HL-60 (cell line): ENCODE measurements around the gene EYA2.

ENCODE experiments used
- DNase-seq, 2 experiments: peaks; one replicate each; pipeline ENCODE4 v3.0.0-alpha.2; 2010 to 2020; ENCODE audit warnings: low read depth in 1 of 2, low spot score in 1 of 2
- H3K27ac ChIP-seq: fragments of 250-450 bp; sonication (Bioruptor Pico); replicated peaks from 2 replicates; pipeline ENCODE4 v1.5.1; 2020; ENCODE audit warnings: mild to moderate bottlenecking, moderate library complexity
- H3K27me3 ChIP-seq: fragments of 250-450 bp; sonication (Bioruptor Pico); 2 replicates; pipeline ENCODE4 v1.5.1; 2021; ENCODE audit warnings: mild to moderate bottlenecking, moderate library complexity; ENCODE audit not compliant: insufficient read depth, poor library complexity, severe bottlenecking
- H3K4me3 ChIP-seq: replicated peaks from 2 replicates; pipeline ENCODE4 v1.5.1; 2011; ENCODE audit warnings: mild to moderate bottlenecking, control low read depth, low read length; ENCODE audit not compliant: insufficient read depth
- CTCF ChIP-seq: IDR thresholded peaks from one replicate; pipeline ENCODE4 v1.5.1; 2011; ENCODE audit warnings: low read length, control low read depth, inconsistent platforms; ENCODE audit not compliant: insufficient read depth
- GABPA ChIP-seq: IDR thresholded peaks from 2 replicates; pipeline ENCODE4 v1.6.1; 2012; ENCODE audit warnings: low read depth
- POLR2AphosphoS5 ChIP-seq: IDR thresholded peaks from 2 replicates; pipeline ENCODE4 v1.6.1; 2012; ENCODE audit warnings: low read depth
- REST ChIP-seq: IDR thresholded peaks from 2 replicates; pipeline ENCODE4 v1.6.1; 2012; ENCODE audit warnings: low read depth; ENCODE audit not compliant: insufficient replicate concordance
- SPI1 ChIP-seq: IDR thresholded peaks from 2 replicates; pipeline ENCODE4 v1.6.1; 2012; ENCODE audit warnings: low read depth, mild to moderate bottlenecking, borderline replicate concordance

The EYA2 gene

GRCh38 chr20:47057661-47058060, 163.0 kb downstream of the EYA2 start:
- H3K27ac ChIP-seq: no peak overlapping the region
- TF ChIP-seq SPI1: no peak
- no peak for TF ChIP-seq REST
- TF ChIP-seq GABPA: no peak
- no peak for TF ChIP-seq POLR2AphosphoS5
- TF ChIP-seq CTCF: no peak
- no peak overlapping the region for H3K4me3 ChIP-seq
- H3K27me3 ChIP-seq: no peaks in the 10 kb centered on the region
- no peak for DNase-seq

- Histone ChIP-seq H3K27ac (no peak overlapping the region), H3K4me3 (no peak overlapping the region), H3K27me3 (no peaks in the 10 kb centered on the region)
- TF ChIP-seq GABPA (no peak), SPI1 (no peak), POLR2AphosphoS5 (no peak), CTCF (no peak), REST (no peak)
- no peak for DNase-seq
These were observed 163.6 kb downstream of the EYA2 start for GRCh38 chr20:47058236-47058635.

- TF ChIP-seq POLR2AphosphoS5 (no peak), GABPA (no peak), CTCF (no peak), SPI1 (no peak), REST (no peak)
- Histone ChIP-seq H3K27ac (no peak overlapping the region), H3K27me3 (no peaks in the 10 kb centered on the region), H3K4me3 (no peak overlapping the region)
- no peak for DNase-seq
These were observed 164.9 kb downstream of the EYA2 start for GRCh38 chr20:47059536-47059935.
